NCI-H1105 treated with DMSO at 0.1 percent for 48 hours (cell line): ENCODE data around the gene TARBP1.

Experiments
- DNase-seq: peaks from one replicate; lab custom pipeline; 2025; lab: John Stamatoyannopoulos, UW

TARBP1 gene

GRCh38 chr1:234484218-234484617, 5.2 kb upstream of the TARBP1 start:
- no peak for DNase-seq

DNA sequence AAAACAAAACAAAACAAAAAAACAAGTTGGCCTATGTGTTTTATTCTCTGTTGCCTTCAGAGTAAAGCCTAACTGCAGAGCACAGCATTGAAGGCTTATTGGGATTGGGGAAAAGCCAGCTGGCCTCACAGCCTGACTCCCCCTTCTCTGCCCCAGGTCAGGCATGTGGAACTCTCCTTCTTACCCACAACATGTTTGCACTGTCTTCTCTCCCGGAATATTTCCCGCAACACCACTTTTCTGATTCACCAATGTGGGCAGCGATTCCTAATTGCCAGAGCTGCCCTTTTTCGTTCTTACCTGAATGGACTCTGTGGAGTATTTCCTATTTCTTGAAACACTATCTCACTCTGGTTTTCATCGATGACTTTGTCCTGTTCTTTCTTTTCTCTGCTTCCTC, 2.8 kb upstream of the TARBP1 start:
- no peak for DNase-seq

- no peak for DNase-seq
These were observed 887 bp upstream of the TARBP1 start for GRCh38 chr1:234479866-234480265.

- DNase-seq, result no peak
These were observed 256 bp upstream of the TARBP1 start for GRCh38 chr1:234479310-234479559.

GRCh38 chr1:234478152-234478480, 863 bp downstream of the TARBP1 start:
- DNase-seq, result peak; percentile 33

DNA sequence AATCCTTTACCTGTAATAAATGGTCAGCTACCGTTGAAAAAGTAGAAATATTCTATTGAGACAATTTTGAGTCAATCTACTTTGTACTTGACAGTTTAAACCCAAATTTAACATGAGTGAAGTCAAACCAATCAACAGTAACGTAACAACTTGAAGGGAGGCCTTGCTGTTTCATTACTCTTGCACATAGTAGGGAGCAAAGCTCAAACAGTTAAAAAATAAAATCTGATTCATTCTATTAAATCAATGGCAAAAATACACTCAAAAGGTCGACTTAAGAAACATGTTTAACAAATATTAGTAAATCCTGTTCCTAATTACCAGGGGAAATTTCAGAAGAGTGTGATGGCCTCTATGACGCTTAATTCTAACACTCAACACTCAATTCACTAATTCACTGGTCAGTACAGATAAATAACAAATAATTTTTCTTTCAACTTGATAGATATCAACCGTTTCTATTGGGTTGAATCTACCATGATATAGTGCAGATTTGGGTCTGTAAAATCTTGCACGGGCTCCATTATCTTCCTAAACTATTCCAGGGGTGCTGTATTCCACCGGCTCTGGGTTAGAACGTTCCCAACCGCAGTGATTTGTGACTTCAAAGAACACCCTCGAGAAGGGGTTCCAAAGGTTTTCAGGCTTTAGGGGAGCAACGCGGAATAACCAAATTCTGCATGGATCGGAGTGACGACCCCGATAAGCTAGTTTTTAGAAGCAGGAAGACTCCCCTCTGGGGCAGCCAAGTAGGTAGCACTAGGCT, 1.4 kb downstream of the TARBP1 start:
- DNase-seq, result no peak

- no peak for DNase-seq
These were observed 2.8 kb downstream of the TARBP1 start for GRCh38 chr1:234476172-234476571.

DNA sequence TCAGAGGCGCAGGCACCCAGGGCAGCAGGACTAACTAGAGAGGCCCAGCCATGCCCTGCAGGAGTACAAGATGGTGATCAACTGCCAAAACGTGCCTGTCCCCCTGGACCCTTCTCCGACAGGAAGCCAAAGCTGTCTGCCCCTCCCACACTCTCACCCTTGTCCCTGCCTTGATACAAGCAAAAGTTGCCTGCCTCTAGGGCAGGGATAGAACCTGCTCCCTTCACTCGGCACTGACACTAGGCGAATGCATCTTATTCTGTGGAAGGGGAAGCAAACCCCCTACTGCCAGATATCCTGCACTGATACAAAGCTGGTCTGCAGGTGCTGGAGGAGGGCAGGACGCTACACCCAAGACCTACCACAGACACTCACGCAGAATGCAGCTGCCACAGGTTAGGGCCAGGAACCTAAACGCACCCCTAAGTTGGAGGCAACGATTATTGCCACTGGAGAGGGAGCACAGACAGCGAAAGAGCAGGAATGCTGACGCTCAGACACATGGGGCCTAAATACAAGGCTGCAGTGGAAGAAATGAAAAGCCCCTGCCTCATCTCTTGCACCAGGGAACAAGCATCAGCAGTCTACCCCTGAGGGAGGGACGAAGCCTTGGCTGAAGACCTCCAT, 3.7 kb downstream of the TARBP1 start:
- DNase-seq, result no peak

GRCh38 chr1:234474375-234474774, 4.6 kb downstream of the TARBP1 start:
- DNase-seq, result no peak

DNA sequence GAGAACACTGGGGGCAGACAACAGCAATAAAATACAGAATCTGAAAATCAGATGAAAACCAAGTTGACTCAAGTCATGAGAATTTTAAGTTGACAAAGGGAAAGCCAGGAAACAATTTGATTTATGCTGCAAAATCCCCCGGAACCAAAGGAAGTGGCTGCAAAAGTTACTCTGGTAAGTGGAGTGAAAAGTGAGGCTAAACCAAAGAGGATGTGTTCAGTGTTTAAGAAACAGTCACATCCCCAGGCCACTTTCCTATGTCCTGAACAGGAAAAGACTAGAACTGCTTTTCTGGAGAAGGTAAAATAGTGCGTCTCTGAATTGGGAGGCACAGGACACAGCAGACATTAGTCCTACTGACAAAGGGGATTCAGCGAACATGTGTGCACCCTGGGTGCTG, 5.9 kb downstream of the TARBP1 start:
- DNase-seq, result no peak

GRCh38 chr1:234469376-234469775, 9.6 kb downstream of the TARBP1 start:
- peak; percentile 43 for DNase-seq

DNA sequence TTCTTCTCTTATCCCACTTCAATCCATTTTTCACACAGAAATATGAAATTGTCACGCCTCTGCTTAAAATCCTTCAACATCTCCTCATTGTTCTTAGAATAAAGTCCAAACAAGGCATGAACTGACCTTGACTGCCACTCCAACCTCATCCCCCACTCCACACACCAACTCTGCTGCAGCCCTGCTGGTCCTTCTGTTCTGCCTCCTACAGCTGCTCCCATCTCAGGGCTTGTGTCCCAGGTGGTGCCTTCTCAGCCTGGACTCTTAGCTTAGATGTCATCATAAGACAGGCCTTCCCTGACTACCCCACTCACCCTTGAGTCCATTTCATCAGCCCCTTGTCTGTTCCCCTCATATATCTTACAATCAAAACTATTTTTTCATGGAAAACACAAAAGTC, 10.4 kb downstream of the TARBP1 start:
- no peak for DNase-seq

GRCh38 chr1:234467821-234468220, 11.2 kb downstream of the TARBP1 start:
- no peak for DNase-seq

DNA sequence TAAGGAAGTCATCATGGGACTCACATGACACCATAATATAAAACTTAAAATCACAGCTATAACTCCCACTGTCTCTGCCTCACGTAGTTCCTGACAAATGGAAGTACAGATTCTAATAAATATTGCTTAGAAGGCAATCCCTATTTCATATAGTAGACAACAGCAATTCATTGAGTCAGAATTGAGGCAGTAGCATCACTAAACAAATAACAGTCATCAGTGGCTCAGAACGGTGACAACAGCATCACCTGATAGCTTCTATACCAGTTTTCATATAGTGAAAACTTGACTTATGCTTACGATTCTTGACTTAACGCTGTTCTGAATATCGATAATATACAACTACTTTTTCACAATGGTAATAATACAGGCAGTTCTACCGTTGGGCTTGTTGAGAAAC, 12.0 kb downstream of the TARBP1 start:
- no peak for DNase-seq

GRCh38 chr1:234463749-234464148, 15.2 kb downstream of the TARBP1 start:
- DNase-seq, result no peak

DNA sequence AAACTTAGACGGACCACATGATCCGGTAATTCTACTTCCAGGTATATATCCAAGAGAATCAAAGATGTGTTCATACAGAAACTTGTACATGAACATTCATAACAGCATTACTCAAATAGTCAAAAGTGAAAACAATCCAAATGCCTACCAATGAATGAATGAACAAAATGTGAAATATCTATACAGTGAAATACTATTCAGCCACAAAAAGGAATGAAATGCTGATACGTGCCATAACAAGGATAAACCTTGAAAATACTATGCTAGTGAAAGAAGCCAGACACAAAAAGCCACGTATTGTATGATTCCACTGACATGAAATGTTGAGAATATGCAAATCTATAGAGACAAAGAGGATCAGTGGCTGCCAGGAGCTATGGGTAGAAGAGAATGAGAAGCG, 18.3 kb downstream of the TARBP1 start:
- no peak for DNase-seq

DNA sequence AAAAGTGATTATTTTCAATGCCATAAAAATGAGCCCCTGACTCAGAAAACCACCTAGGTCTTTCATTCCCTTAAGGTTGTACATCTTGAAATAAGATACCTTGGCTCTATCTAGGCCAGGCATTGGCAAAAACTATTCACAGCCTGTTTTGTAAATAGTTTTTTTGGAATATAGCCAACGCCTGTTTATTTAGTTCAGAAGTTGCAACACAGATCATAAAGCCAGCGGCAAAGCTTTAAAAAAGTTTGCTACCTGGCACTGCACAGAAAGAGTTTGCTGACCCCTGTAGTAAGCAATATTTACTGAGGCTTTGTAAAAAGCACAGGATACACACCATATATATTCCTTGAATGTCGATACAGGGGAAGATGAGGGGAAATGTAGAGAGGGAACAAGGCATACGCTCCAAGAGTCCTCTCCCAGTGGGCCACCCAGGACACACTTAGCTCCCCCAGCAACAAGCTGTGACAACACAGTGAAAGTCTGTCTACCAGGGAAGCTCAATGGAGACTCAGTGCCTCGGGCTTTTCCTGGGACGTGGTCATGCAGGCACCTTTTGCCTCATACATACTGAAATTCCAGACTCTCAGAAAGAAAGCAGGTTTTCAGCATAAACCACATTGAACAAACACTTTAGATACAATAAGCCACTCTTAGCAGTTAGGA, 20.5 kb downstream of the TARBP1 start:
- peak; percentile 3 for DNase-seq

- no peak for DNase-seq
These were observed 24.1 kb downstream of the TARBP1 start for GRCh38 chr1:234454926-234455325.

DNA sequence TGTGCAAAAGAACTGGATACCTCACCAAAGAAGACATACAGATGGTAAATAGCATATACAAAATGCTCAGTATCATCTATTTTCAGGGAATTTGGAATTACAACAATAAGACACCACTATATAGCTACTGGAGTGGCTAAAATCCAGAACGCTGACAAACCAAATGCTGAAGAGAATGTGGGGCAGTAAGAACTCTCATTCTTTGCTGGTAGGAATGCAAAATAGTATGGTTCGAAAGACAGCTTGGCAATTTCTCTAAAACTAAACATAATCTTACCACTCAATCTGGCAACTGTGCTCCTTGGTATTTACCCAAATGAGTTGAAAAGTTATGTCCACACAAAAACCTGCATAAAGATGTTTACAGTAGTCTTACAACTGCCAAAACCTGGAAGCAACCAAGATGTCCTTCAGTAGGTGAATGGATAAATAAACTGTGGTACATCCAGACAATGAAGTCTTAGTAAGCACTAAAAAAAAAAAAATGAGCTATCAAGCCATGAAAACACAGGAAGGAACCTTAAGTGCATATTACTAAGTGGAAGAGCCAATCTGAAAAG, 26.5 kb downstream of the TARBP1 start:
- no peak for DNase-seq

- DNase-seq, result no peak
These were observed 38.6 kb downstream of the TARBP1 start for GRCh38 chr1:234440348-234440747.

GRCh38 chr1:234438579-234438978, 40.4 kb downstream of the TARBP1 start:
- no peak for DNase-seq

GRCh38 chr1:234437423-234438171, 41.4 kb downstream of the TARBP1 start:
- DNase-seq, result no peak

- DNase-seq, result no peak
These were observed 43.4 kb downstream of the TARBP1 start for GRCh38 chr1:234435620-234436019.
